ENCODE data around the gene AOC1.

DNA sequence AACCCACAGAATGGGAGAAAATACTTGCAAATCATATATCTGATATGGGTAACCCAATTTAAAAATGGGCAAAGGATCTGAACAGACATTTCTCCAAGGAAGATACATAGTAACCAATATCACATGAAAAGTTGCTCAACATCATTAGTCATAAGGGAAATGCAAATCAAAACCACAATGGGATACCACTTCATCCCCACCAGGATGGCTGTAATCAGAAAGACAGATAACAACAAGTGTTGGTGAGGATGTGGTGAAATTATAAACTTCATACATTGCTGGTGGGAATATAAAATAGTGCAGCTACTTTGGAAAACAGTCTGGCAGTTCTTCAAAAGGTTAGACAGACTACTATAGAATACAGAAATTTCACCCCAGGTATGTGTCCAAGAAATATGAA is 19.3 kb downstream of the AOC1 start:
- TF ChIP-seq, protein P1, sequence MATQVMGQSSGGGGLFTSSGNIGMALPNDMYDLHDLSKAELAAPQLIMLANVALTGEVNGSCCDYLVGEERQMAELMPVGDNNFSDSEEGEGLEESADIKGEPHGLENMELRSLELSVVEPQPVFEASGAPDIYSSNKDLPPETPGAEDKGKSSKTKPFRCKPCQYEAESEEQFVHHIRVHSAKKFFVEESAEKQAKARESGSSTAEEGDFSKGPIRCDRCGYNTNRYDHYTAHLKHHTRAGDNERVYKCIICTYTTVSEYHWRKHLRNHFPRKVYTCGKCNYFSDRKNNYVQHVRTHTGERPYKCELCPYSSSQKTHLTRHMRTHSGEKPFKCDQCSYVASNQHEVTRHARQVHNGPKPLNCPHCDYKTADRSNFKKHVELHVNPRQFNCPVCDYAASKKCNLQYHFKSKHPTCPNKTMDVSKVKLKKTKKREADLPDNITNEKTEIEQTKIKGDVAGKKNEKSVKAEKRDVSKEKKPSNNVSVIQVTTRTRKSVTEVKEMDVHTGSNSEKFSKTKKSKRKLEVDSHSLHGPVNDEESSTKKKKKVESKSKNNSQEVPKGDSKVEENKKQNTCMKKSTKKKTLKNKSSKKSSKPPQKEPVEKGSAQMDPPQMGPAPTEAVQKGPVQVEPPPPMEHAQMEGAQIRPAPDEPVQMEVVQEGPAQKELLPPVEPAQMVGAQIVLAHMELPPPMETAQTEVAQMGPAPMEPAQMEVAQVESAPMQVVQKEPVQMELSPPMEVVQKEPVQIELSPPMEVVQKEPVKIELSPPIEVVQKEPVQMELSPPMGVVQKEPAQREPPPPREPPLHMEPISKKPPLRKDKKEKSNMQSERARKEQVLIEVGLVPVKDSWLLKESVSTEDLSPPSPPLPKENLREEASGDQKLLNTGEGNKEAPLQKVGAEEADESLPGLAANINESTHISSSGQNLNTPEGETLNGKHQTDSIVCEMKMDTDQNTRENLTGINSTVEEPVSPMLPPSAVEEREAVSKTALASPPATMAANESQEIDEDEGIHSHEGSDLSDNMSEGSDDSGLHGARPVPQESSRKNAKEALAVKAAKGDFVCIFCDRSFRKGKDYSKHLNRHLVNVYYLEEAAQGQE (IDR thresholded peaks at IDR 0.05; ENCODE audit: low read depth, low read length): no peak
- TF ChIP-seq CREM (IDR thresholded peaks at IDR 0.05; ENCODE audit: low read depth) (no peak), CTCF (IDR thresholded peaks at IDR 0.05 in 2 of 3, conservative IDR thresholded peaks at IDR 0.05 in 1 of 3; ENCODE audit: control insufficient read depth in 2 of 3, extremely low read depth in 1 of 3, insufficient read depth in 1 of 3, low read depth in 3 of 3, low read length in 3 of 3) (no peak), MTA3 (IDR thresholded peaks at IDR 0.05; ENCODE audit: borderline replicate concordance, low read length) (no peak), EZH2 (IDR thresholded peaks at IDR 0.05; ENCODE audit: borderline replicate concordance, control insufficient read depth, low read depth, low read length) (no peak), POLR2A (IDR thresholded peaks at IDR 0.05; ENCODE audit: low read depth, low read length) (no peak), FOS (IDR thresholded peaks at IDR 0.05; ENCODE audit: borderline replicate concordance, extremely low read depth, insufficient read length) (no peak), POLR2AphosphoS5 (IDR thresholded peaks at IDR 0.05; ENCODE audit: low read length) (no peak), SRF (IDR thresholded peaks at IDR 0.05; ENCODE audit: low read depth in 2 of 2, low read length in 2 of 2) (no peak), BACH1 (IDR thresholded peaks at IDR 0.05; ENCODE audit: borderline replicate concordance) (no peak), SPI1 (IDR thresholded peaks at IDR 0.05; ENCODE audit: borderline replicate concordance, insufficient read depth, low read depth, low read length) (no peak), RFX5 (IDR thresholded peaks at IDR 0.05; ENCODE audit: low read depth, low read length) (no peak)
- TF ChIP-seq, protein P2, sequence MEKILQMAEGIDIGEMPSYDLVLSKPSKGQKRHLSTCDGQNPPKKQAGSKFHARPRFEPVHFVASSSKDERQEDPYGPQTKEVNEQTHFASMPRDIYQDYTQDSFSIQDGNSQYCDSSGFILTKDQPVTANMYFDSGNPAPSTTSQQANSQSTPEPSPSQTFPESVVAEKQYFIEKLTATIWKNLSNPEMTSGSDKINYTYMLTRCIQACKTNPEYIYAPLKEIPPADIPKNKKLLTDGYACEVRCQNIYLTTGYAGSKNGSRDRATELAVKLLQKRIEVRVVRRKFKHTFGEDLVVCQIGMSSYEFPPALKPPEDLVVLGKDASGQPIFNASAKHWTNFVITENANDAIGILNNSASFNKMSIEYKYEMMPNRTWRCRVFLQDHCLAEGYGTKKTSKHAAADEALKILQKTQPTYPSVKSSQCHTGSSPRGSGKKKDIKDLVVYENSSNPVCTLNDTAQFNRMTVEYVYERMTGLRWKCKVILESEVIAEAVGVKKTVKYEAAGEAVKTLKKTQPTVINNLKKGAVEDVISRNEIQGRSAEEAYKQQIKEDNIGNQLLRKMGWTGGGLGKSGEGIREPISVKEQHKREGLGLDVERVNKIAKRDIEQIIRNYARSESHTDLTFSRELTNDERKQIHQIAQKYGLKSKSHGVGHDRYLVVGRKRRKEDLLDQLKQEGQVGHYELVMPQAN (conservative IDR thresholded peaks at IDR 0.05): no peak

All from GM12878 (cell line).